Activated CD8-positive, alpha-beta memory T cell treated with anti-CD3 and anti-CD28 coated beads, Interleukin-2, amount 10 ng/mL, durations not matched to agents 7 days and 5 days (primary cell): ENCODE measurements around the gene AKAP17A. TPM values are rescaled to one million over a fixed set of nuclear protein-coding genes. Genes with fewer than 3 reads are reported as not detected.
"Not testable (repeated sequence)": the region's sequence is repeated elsewhere in the genome, so short reads cannot be mapped to it uniquely, and the experiment has no call there.

Experiments
- ATAC-seq: fragments of 150-1000 bp; cut with Tn5 transposase; one replicate; pipeline ENCODE4 v1.10.0; 2021; ENCODE audit warnings: moderate library complexity
- CTCF ChIA-PET: fragments of 350-600 bp; sonication (Branson Sonifier 250); formaldehyde crosslinking; loops from one replicate; lab custom pipeline; 2021; ENCODE audit warnings: antibody characterized with exemption; lab: Charles Lee
- DNase-seq: peaks from one replicate; pipeline ENCODE4 v3.0.0-alpha.2; 2020
- H3K27ac Mint-ChIP-seq: one replicate; pipeline ENCODE4 v1.8.0; 2021; ENCODE audit warnings: mild to moderate bottlenecking, mixed read lengths
- H3K27me3 Mint-ChIP-seq: one replicate; pipeline ENCODE4 v1.8.0; 2021; ENCODE audit warnings: mixed read lengths
- H3K36me3 Mint-ChIP-seq: one replicate; pipeline ENCODE4 v1.8.0; 2021; ENCODE audit warnings: mild to moderate bottlenecking, mixed read lengths
- H3K4me1 Mint-ChIP-seq: one replicate; pipeline ENCODE4 v1.8.0; 2021; ENCODE audit warnings: mixed read lengths
- H3K4me3 Mint-ChIP-seq: one replicate; pipeline ENCODE4 v1.8.0; 2021; ENCODE audit warnings: mild to moderate bottlenecking, moderate library complexity, mixed read lengths
- H3K9me3 Mint-ChIP-seq: one replicate; pipeline ENCODE4 v1.8.0; 2022; ENCODE audit warnings: low read depth, mixed read lengths
- total RNA-seq, 2 experiments: library from RNA; stranded (reverse); gene quantifications; one replicate each; pipeline ENCODE4 v1.2.3, GENCODE V29; 2021

AKAP17A gene
- total RNA-seq, 2 experiments from 2014 or later: 83.9 to 88.8 TPM

DNA sequence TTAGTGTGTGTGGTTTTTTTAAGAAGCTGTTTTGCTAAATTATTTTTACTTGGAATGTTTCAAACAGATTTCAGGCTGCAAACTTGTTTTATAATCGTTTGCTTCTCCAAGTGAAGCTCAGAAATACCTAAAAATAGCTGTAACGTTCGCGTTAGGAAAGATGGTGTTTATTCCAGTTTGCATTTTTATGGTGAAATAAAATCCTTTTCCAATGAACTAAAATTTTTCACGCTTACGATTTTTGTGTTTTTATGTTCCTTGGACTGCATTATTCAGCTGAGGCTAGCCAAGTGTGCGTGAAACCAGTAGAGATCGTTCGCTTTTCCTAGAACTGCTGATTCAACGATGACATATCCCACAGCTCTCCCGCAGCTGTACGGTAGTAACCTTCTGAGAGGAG is 10.9 kb downstream of the AKAP17A start:
- ATAC-seq: no peak
- Mint-ChIP-seq H3K4me1 (no peaks in the 10 kb centered on the region), H3K9me3 (no peaks in the 10 kb centered on the region), H3K36me3 (peaks cover 52% of the 10 kb centered on the region), H3K27ac (no peak overlapping the region), H3K4me3 (no peak overlapping the region), H3K27me3 (no peaks in the 10 kb centered on the region)
- DNase-seq: no peak
- CTCF ChIA-PET: no interaction called here

DNA sequence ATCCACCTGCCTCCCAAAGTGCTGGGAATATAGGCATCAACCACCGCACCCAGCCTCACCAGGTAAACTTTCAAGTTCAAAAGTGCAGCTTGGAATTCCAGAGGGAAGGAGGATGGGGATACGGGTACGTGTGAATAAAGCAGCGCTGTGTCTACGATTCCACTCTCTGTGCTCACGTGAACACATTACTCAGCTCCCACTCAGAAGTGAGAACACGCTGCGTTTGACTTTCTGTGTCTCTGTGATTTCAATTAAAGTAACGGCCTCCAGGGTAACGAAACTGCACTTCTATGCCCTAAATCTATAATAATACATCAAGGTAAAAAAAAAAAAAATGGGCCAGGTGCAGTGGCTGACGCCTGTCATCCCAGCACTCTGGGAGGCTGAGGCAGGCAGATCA is 15.1 kb downstream of the AKAP17A start:
- H3K27ac Mint-ChIP-seq: no peak overlapping the region
- H3K4me1 Mint-ChIP-seq: no peaks in the 10 kb centered on the region
- no peak overlapping the region for H3K4me3 Mint-ChIP-seq
- ATAC-seq: no peak
- DNase-seq: no peak
- no peaks in the 10 kb centered on the region for H3K9me3 Mint-ChIP-seq
- H3K27me3 Mint-ChIP-seq: no peaks in the 10 kb centered on the region
- H3K36me3 Mint-ChIP-seq: peaks cover 26% of the 10 kb centered on the region
- CTCF ChIA-PET: no interaction called here

DNA sequence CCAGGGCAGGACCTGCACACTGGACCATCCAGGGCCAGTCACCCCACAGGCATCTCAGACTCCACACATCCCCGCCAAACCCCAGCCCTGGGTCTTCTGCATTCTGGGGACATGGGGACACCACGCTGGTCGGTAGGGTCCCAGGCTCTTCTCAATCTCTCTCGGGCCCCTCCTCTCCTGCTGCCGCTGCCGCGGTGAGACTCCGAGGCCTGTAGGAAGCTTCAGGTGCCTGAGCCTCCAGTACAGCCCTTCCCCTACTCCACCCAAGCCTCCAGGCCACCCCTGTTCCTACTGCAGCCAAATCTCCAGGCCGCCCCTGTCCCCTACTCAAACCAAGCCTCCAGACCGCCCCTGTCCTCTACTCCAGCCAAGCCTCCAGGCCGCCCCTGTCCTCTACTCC is 17.9 kb downstream of the AKAP17A start:
- H3K36me3 Mint-ChIP-seq: peaks cover 7% of the 10 kb centered on the region
- no peak for DNase-seq
- no peaks in the 10 kb centered on the region for H3K9me3 Mint-ChIP-seq
- CTCF ChIA-PET: no interaction called here
- no peak overlapping the region for H3K27ac Mint-ChIP-seq
- no peak overlapping the region for H3K4me3 Mint-ChIP-seq
- H3K27me3 Mint-ChIP-seq: peaks cover 3% of the 10 kb centered on the region
- ATAC-seq: no peak
- H3K4me1 Mint-ChIP-seq: no peaks in the 10 kb centered on the region

DNA sequence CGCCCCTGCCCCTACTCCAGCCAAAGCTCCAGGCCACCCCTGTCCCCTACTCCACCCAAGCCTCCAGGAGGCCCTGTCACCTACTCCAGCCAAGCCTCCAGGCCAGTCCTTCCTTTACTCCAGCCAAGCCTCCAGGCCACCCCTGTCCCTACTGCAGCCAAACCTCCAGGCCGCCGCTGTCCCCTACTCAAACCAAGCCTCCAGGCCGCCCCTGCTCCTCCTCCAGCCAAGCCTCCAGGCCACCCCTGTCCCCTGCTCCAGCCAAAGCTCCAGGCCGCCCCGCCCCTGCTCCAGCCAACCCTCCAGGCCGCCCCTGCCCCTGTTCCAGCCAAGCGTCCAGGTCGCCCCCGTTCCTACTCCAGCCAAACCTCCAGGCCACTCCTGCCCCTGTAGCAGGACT is 18.4 kb downstream of the AKAP17A start:
- ATAC-seq (no peak), DNase-seq (no peak)
- Mint-ChIP-seq H3K27me3 (peaks cover 3% of the 10 kb centered on the region), H3K36me3 (peaks cover 5% of the 10 kb centered on the region), H3K27ac (no peak overlapping the region), H3K4me1 (no peaks in the 10 kb centered on the region), H3K9me3 (no peaks in the 10 kb centered on the region), H3K4me3 (no peak overlapping the region)
- CTCF ChIA-PET: no interaction called here

DNA sequence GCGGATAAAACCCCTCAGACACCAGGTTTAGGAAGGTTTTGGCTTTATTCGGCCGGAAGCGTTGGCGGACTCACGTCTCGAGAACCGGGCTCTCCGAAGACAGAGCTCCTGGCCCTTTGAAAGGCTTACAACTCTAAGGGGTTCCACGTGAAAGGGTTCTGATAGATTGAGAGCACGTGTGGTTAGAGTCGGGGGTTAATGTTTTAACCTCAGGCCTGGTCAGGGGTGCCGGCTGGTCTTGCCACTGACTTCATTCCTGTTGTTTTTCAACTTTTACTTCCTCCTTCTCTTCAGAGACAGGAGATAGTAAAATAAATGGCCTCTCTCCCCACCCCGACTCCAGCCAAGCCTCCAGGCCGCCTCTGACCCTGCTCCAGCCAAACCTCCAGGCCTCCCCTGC is 18.8 kb downstream of the AKAP17A start:
- ATAC-seq (no peak), DNase-seq (no peak)
- CTCF ChIA-PET: no interaction called here
- Mint-ChIP-seq H3K9me3 (no peaks in the 10 kb centered on the region), H3K36me3 (peaks cover 3% of the 10 kb centered on the region), H3K27ac (no peak overlapping the region), H3K4me1 (no peaks in the 10 kb centered on the region), H3K27me3 (peaks cover 3% of the 10 kb centered on the region), H3K4me3 (no peak overlapping the region)

DNA sequence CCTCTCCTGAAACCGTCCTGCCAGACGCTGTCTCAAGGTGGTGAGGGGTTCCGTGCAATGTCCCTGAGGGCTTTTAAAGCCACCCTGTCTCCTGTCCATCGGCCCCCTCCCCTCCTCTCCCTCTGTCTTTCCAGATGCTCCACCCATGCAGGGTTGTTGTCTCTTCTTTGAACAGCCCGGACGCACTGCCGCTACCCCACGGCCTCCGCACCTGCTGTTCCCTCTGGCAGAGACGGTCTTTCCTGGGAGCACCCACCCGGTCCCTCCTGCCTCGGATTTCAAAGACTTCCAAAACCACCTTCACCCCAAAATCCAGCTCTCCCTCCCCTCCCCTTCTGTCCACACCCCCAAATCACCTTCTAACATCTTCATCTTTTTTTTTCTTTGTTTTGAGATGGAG is 19.3 kb downstream of the AKAP17A start:
- ATAC-seq (no peak), DNase-seq (no peak)
- Mint-ChIP-seq H3K4me1 (no peaks in the 10 kb centered on the region), H3K27ac (no peak overlapping the region), H3K9me3 (no peaks in the 10 kb centered on the region), H3K27me3 (peaks cover 3% of the 10 kb centered on the region), H3K4me3 (no peak overlapping the region), H3K36me3 (no peaks in the 10 kb centered on the region)
- CTCF ChIA-PET: no interaction called here

DNA sequence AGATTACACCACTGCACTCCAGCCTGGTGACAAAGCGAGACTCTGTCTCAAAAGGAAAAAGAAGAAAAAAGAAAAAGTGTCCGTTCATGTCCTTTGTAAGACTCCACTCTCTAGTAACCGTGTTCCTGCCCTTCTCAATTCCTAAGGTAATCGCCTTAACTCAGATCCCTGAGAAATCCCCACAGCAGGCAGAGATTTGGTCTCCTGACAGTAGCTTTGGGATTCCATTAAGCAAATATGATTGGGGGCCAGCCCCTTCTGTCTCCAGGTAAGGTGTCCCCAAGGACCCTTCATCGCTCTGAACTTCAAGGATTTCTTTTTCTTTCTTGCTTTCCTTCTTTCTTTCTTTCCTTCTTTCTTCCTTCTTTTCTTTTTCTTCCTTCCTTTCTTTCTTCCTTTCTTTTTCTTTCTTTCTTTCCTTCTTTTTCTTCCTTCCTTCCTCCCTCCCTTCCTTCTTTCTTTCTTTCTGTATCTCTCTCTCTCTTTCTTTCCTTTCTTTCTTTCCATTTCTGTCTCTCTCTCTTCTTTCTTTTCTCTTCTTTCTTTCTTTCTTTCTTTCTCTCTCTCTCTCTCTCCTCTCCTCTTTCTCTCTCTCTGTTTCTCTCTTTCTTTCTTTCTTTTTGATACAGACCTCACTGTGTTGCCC is 21.4 kb downstream of the AKAP17A start:
- H3K9me3 Mint-ChIP-seq: no peaks in the 10 kb centered on the region
- no peak overlapping the region for H3K4me3 Mint-ChIP-seq
- CTCF ChIA-PET: no interaction called here
- H3K27ac Mint-ChIP-seq: no peak overlapping the region
- H3K4me1 Mint-ChIP-seq: peaks cover 2% of the 10 kb centered on the region
- H3K27me3 Mint-ChIP-seq: peaks cover 3% of the 10 kb centered on the region
- DNase-seq (no peak), ATAC-seq (no peak)
- H3K36me3 Mint-ChIP-seq: no peaks in the 10 kb centered on the region

DNA sequence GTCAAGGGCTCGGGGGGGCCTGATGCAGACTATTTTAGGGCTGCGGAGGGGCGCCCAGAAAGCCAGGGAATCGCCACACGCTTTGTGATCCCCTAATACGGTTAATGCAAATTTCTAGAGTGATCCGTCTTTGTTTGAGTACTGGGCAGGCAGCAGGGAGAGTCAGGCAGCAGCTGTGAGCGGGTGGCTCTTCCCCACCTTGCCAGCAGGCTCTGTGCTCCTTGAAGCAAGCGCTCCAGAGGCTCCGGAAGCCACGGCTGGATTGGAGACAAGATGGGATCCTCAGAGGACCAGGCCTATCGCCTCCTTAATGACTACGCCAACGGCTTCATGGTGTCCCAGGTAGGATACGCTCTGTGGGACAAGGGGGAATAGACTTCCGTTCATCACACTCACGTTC is 23.5 kb downstream of the AKAP17A start, which contains the start of gene ASMT:
Gene ASMT, plus strand, starts transcription at position 133 of the 400 bp plus-strand sequence. Its CDS starts 141 bp downstream, at position 274.
- no peak for ATAC-seq
- H3K4me3 Mint-ChIP-seq: no peak within 1 kb of the TSS
- no peaks in the 10 kb centered on the region for H3K36me3 Mint-ChIP-seq
- no peak within 1 kb of the TSS for H3K27ac Mint-ChIP-seq
- no peaks in the 10 kb centered on the region for H3K9me3 Mint-ChIP-seq
- peaks cover 2% of the 10 kb centered on the region for H3K4me1 Mint-ChIP-seq
- peaks cover 3% of the 10 kb centered on the region for H3K27me3 Mint-ChIP-seq
- CTCF ChIA-PET: no interaction called here
- no peak for DNase-seq

DNA sequence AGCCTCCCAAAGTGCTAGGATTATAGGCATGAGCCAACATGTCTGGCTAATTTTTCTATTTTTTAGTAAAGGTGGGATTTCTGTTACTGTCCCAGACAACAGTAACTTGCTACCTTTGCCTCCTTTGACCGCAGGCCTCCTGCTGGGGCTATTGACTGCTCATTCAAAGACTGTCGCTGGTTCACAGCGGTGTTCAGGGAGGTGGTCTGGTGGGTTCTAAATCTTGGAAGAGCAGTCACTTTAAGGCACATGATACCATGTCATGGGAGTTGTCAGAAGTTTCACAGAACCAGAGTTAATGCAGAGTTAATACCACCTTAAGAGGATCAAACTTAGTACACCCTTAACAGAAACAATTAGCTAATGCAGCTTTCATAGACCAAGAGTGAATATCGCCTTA is 27.3 kb downstream of the AKAP17A start:
- Mint-ChIP-seq H3K4me3 (no peak overlapping the region), H3K27ac (no peak overlapping the region), H3K36me3 (peaks cover 2% of the 10 kb centered on the region), H3K4me1 (peaks cover 10% of the 10 kb centered on the region), H3K9me3 (no peaks in the 10 kb centered on the region), H3K27me3 (no peaks in the 10 kb centered on the region)
- DNase-seq: no peak
- CTCF ChIA-PET: no interaction called here
- no peak for ATAC-seq

DNA sequence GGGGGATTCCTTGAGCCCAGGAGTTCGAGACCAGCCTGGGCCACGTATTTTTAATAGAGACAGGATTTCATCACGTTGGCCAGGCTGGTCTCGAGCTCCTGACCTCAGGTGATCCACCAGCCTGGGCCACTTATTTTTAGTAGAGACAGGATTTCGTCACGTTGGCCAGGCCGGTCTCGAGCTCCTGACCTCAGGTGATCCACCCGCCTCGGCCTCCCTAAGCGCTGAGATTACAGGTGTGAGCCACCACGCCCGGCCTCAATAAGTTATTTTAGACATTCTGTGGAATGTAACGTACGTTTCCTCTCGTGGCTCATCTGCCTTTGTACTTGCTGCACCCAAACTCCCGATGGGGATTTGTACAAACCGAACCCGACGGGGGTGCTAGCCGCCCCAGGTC is 32.3 kb downstream of the AKAP17A start:
- CTCF ChIA-PET: no interaction called here
- no peak for ATAC-seq
- Mint-ChIP-seq H3K36me3 (peaks cover 2% of the 10 kb centered on the region), H3K4me1 (peaks cover 11% of the 10 kb centered on the region), H3K9me3 (no peaks in the 10 kb centered on the region), H3K27me3 (no peaks in the 10 kb centered on the region), H3K27ac (no peak overlapping the region), H3K4me3 (peak overlapping the region; percentile 49)
- no peak for DNase-seq

DNA sequence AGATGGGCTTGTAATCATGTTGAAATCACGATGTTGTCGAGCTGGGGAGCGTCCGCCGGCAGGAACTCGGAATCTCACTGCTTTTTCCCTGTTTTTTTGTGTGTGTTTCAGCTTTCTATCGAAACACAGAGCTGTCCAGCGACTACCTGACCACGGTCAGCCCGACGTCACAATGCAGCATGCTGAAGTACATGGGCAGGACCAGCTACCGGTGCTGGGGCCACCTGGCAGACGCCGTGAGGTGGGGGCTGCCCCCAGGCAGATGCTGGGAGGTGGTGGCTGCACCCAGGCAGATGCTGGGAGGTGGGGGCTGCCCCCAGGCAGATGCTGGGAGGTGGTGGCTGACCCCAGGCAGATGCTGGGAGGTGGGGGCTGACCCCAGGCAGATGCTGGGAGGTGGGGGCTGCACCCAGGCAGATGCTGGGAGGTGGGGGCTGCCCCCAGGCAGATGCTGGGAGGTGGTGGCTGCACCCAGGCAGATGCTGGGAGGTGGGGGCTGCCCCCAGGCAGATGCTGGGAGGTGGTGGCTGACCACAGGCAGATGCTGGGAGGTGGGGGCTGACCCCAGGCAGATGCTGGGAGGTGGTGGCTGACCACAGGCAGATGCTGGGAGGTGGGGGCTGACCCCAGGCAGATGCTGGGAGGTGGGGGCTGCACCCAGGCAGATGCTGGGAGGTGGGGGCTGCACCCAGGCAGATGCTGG is 32.9 kb downstream of the AKAP17A start:
- H3K36me3 Mint-ChIP-seq, H3K4me3 Mint-ChIP-seq, DNase-seq, H3K9me3 Mint-ChIP-seq, ATAC-seq, H3K27me3 Mint-ChIP-seq, H3K27ac Mint-ChIP-seq, CTCF ChIA-PET: not testable (repeated sequence)
- peaks cover 11% of the 10 kb centered on the region for H3K4me1 Mint-ChIP-seq

DNA sequence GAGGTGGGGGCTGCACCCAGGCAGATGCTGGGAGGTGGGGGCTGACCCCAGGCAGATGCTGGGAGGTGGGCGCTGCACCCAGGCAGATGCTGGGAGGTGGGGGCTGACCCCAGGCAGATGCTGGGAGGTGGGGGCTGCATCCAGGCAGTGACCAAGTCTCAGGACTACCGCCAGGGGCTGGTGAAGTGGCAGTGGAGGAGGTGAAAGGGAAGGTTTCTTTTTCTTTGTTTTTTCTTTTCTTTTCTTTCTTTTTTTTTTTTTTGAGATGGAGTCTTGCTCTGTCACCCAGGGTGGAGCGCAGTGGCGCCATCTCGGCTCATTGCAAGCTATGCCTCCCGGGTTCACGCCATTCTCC is 33.4 kb downstream of the AKAP17A start:
- DNase-seq, H3K9me3 Mint-ChIP-seq, H3K27me3 Mint-ChIP-seq, ATAC-seq, CTCF ChIA-PET, H3K4me3 Mint-ChIP-seq, H3K36me3 Mint-ChIP-seq, H3K27ac Mint-ChIP-seq: not testable (repeated sequence)
- peaks cover 11% of the 10 kb centered on the region for H3K4me1 Mint-ChIP-seq

DNA sequence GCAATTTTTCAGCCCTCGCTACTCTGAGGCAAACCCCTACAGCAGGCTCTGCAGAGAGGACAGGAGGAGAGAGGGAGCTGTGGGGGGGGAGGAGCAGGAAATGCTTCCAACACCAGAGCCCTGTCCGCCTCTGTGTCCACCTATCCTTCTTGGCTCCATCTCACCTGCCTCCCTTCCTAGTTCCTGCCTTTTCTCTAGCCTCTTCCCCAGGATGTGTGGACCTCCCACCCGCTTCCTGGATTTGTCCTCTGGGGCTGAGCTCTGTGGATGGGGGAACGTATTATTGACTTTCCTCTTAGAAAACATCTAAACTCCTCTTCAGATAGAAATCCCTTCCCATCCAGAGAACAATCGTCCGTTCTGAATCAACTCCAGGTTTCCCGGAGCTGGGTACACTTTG is 37.8 kb downstream of the AKAP17A start:
- H3K9me3 Mint-ChIP-seq: no peaks in the 10 kb centered on the region
- H3K36me3 Mint-ChIP-seq: no peaks in the 10 kb centered on the region
- no peak overlapping the region for H3K27ac Mint-ChIP-seq
- DNase-seq (no peak), ATAC-seq (no peak)
- CTCF ChIA-PET: no interaction called here
- H3K4me3 Mint-ChIP-seq: no peak overlapping the region
- no peaks in the 10 kb centered on the region for H3K27me3 Mint-ChIP-seq
- H3K4me1 Mint-ChIP-seq: no peaks in the 10 kb centered on the region

DNA sequence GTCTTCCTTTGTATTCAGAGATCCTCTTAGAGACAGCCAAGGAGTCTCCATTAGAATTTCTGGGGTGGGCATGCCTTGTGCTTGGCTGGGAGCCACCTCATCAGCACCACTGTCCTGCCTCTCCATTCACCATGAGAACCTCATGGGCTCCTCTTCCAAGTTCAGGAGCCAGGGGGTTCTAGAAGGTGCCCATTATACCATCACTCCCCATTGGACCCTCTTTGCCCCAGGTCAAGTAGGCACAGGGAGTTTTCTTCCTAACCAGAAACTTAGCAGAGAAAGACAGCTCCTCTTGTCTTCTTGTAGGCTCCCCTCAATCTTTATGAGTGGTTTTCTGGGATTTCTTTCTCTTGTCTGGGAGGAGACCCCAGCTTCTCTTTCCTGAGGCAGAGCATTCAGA is 54.6 kb downstream of the AKAP17A start:
- Mint-ChIP-seq H3K9me3 (peaks cover 4% of the 10 kb centered on the region), H3K4me3 (no peak overlapping the region), H3K4me1 (peaks cover 4% of the 10 kb centered on the region), H3K36me3 (peaks cover 7% of the 10 kb centered on the region), H3K27me3 (peaks cover 8% of the 10 kb centered on the region), H3K27ac (no peak overlapping the region)
- ATAC-seq (no peak), DNase-seq (no peak)
- CTCF ChIA-PET: no interaction called here
